H9 (cell line): ENCODE results near the gene GK2. TPM values are rescaled to one million over a fixed set of nuclear protein-coding genes. Genes with fewer than 3 reads are reported as not detected.

Experiments
- DNase-seq: peaks from one replicate; pipeline ENCODE4 v3.0.0-alpha.2; 2017
- H2AFZ ChIP-seq: one replicate; pipeline ENCODE4 v1.6.1; 2013; ENCODE audit warnings: mild to moderate bottlenecking, low read length, control low read depth, moderate library complexity
- H2AK5ac ChIP-seq: 2 replicates; pipeline ENCODE4 v1.6.1; 2013; ENCODE audit warnings: low read length, control low read depth, mixed read lengths; ENCODE audit not compliant: insufficient read length
- H2BK120ac ChIP-seq: one replicate; pipeline ENCODE4 v1.6.1; 2013; ENCODE audit warnings: low read depth, mild to moderate bottlenecking, low read length, control low read depth, inconsistent platforms; ENCODE audit not compliant: poor library complexity, severe bottlenecking
- H2BK12ac ChIP-seq: 2 replicates; pipeline ENCODE4 v1.6.1; 2013; ENCODE audit warnings: low read length, control low read depth, mixed read lengths, low read depth; ENCODE audit not compliant: insufficient read length
- H2BK15ac ChIP-seq: 2 replicates; pipeline ENCODE4 v1.6.1; 2013; ENCODE audit warnings: low read depth, low read length, control low read depth
- H2BK20ac ChIP-seq: one replicate; pipeline ENCODE4 v1.6.1; 2013; ENCODE audit warnings: low read depth, mild to moderate bottlenecking, low read length, control low read depth, inconsistent platforms; ENCODE audit not compliant: poor library complexity, severe bottlenecking
- H2BK5ac ChIP-seq: 2 replicates; pipeline ENCODE4 v1.6.1; 2013; ENCODE audit warnings: low read length, control low read depth, mixed read lengths; ENCODE audit not compliant: insufficient read length
- H3K14ac ChIP-seq: 2 replicates; pipeline ENCODE4 v1.6.1; 2013; ENCODE audit warnings: low read length, control low read depth; ENCODE audit not compliant: insufficient read depth
- H3K18ac ChIP-seq: 2 replicates; pipeline ENCODE4 v1.6.1; 2013; ENCODE audit warnings: low read depth, mild to moderate bottlenecking, mixed read lengths, low read length, control low read depth; ENCODE audit not compliant: insufficient read length
- H3K23ac ChIP-seq: 2 replicates; pipeline ENCODE4 v1.6.1; 2013; ENCODE audit warnings: low read length, control low read depth, mixed read lengths, low read depth; ENCODE audit not compliant: insufficient read length
- H3K23me2 ChIP-seq: 2 replicates; pipeline ENCODE4 v1.6.1; 2013; ENCODE audit warnings: low read depth, mild to moderate bottlenecking, mixed read lengths, low read length, control low read depth; ENCODE audit not compliant: insufficient read length, poor library complexity, severe bottlenecking
- H3K27ac ChIP-seq: 2 replicates; pipeline ENCODE4 v1.5.1; 2013; ENCODE audit warnings: low read length, control low read depth, mixed read lengths, low read depth; ENCODE audit not compliant: insufficient read length
- H3K27me3 ChIP-seq: 2 replicates; pipeline ENCODE4 v1.6.1; 2013; ENCODE audit warnings: low read length, control low read depth, inconsistent platforms; ENCODE audit not compliant: insufficient read depth
- H3K4ac ChIP-seq: 2 replicates; pipeline ENCODE4 v1.6.1; 2013; ENCODE audit warnings: low read depth, mild to moderate bottlenecking, control low read depth, inconsistent platforms, low read length, moderate library complexity
- H3K4me1 ChIP-seq: 2 replicates; pipeline ENCODE4 v1.6.1; 2013; ENCODE audit warnings: low read length, control low read depth, inconsistent platforms; ENCODE audit not compliant: insufficient read depth
- H3K4me2 ChIP-seq: 2 replicates; pipeline ENCODE4 v1.6.1; 2013; ENCODE audit warnings: low read length, control low read depth, mixed read lengths; ENCODE audit not compliant: insufficient read length, insufficient read depth
- H3K56ac ChIP-seq: 2 replicates; pipeline ENCODE4 v1.6.1; 2013; ENCODE audit warnings: low read depth, mild to moderate bottlenecking, mixed read lengths, low read length, control low read depth; ENCODE audit not compliant: insufficient read length
- H3K79me1 ChIP-seq: 2 replicates; pipeline ENCODE4 v1.6.1; 2013; ENCODE audit warnings: low read depth, mild to moderate bottlenecking, moderate library complexity, low read length, control low read depth, inconsistent platforms; ENCODE audit not compliant: insufficient read depth, poor library complexity, severe bottlenecking
- H3K79me2 ChIP-seq: 2 replicates; pipeline ENCODE4 v1.6.1; 2013; ENCODE audit warnings: low read length, control low read depth, inconsistent platforms; ENCODE audit not compliant: insufficient read depth
- H3K9ac ChIP-seq: 2 replicates; pipeline ENCODE4 v1.6.1; 2013; ENCODE audit warnings: low read length, control low read depth, mixed read lengths; ENCODE audit not compliant: insufficient read length; ENCODE audit errors: extremely low read depth
- H3K9me3 ChIP-seq: one replicate; pipeline ENCODE4 v1.6.1; 2013; ENCODE audit warnings: low read depth, low read length, inconsistent platforms; ENCODE audit not compliant: control insufficient read depth
- H3T11ph ChIP-seq: one replicate; pipeline ENCODE4 v1.6.1; 2013; ENCODE audit warnings: mild to moderate bottlenecking, low read length, control low read depth, inconsistent platforms
- H4K20me1 ChIP-seq: one replicate; pipeline ENCODE4 v1.6.1; 2013; ENCODE audit not compliant: control insufficient read depth, insufficient read length, insufficient read depth
- H4K5ac ChIP-seq: 2 replicates; pipeline ENCODE4 v1.6.1; 2013; ENCODE audit warnings: low read depth, mild to moderate bottlenecking, mixed read lengths, low read length, control low read depth; ENCODE audit not compliant: insufficient read length
- H4K8ac ChIP-seq: replicated peaks from 2 replicates; pipeline ENCODE4 v1.6.1; 2013; ENCODE audit warnings: low read length, control low read depth, mixed read lengths, low read depth; ENCODE audit not compliant: insufficient read length
- H4K91ac ChIP-seq: 2 replicates; pipeline ENCODE4 v1.6.1; 2013; ENCODE audit warnings: low read depth, mild to moderate bottlenecking, moderate library complexity, mixed read lengths, low read length, control low read depth; ENCODE audit not compliant: insufficient read length
- H3K27ac Mint-ChIP-seq, 3 experiments: 2 replicates in 2 of 3; 3 replicates in 1 of 3; pipeline ENCODE4 v1.8.0; 2020 to 2021; ENCODE audit warnings: mixed read lengths in 3 of 3, mild to moderate bottlenecking in 1 of 3, moderate library complexity in 1 of 3
- H3K27me3 Mint-ChIP-seq: 2 replicates; pipeline ENCODE4 v1.8.0; 2021; ENCODE audit warnings: low read depth, mild to moderate bottlenecking, moderate library complexity, mixed read lengths
- H3K36me3 Mint-ChIP-seq, 3 experiments: 2 replicates in 2 of 3; 3 replicates in 1 of 3; pipeline ENCODE4 v1.8.0; 2020 to 2021; ENCODE audit warnings: low read depth in 3 of 3, mixed read lengths in 3 of 3; ENCODE audit not compliant: insufficient read depth in 1 of 3
- H3K4me1 Mint-ChIP-seq, 2 experiments: 2 replicates each; pipeline ENCODE4 v1.8.0; 2020; ENCODE audit warnings: mixed read lengths in 2 of 2
- H3K4me3 Mint-ChIP-seq, 2 experiments: 2 replicates in 1 of 2; 3 replicates in 1 of 2; pipeline ENCODE4 v1.8.0; 2020 to 2021; ENCODE audit warnings: mild to moderate bottlenecking in 2 of 2, mixed read lengths in 2 of 2, moderate library complexity in 1 of 2
- H3K9me3 Mint-ChIP-seq, 2 experiments: 2 replicates in 1 of 2; 3 replicates in 1 of 2; pipeline ENCODE4 v1.8.0; 2020; ENCODE audit warnings: mild to moderate bottlenecking in 2 of 2, mixed read lengths in 2 of 2, moderate library complexity in 1 of 2
- WGBS: extraction: QIAGEN DNeasy Blood & Tissue Kit; methylation state at CpG from one replicate; pipeline ENCODE4 v1.1.7; 2013; ENCODE audit warnings: missing lambda C conversion rate, low lambda C conversion rate, mixed read lengths; ENCODE audit not compliant: insufficient read length; ENCODE audit errors: extremely low coverage; 5-methylcytosine and 5-hydroxymethylcytosine counted together
- long read RNA-seq: library from polyadenylated mRNA; unstranded; transcript quantifications from one replicate; pipeline ENCODE4 v2.0.0, GENCODE V29; 2020
- total RNA-seq: library from RNA; stranded (reverse); gene quantifications from 2 replicates; pipeline ENCODE4 v1.2.1, GENCODE V29; 2021
- TF ChIP-seq, protein P1 (sequence below): fragments of 200-600 bp; sonication (generic); conservative IDR thresholded peaks from 3 replicates; pipeline ENCODE4 v1.8.0; 2021; ENCODE audit warnings: antibody characterized with exemption, mild to moderate bottlenecking

The GK2 gene
- not detected in 2 replicates for total RNA-seq
- long read RNA-seq, result 0 reads

DNA sequence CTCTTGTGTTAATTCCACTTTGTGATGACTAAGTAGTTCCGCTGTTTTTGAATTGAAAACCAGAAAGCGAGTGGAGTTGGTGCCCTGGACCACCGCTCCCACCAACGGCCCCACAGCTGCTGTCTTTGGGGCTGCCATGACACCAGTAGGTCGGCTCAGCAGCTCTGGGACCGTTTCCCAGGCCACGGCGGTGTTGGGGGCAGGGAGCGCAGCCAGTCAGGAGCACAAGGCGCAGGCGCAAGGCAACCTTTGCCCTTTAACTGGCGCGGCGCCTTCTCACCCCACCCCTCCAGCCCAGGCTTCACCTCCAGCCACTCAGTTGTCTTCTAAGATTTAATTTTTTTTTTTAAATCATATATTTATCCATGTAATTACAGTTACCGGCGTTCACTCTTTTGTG, at the start of gene GK2:
GK2 (minus strand) TSS at position 166 of the 400 bp plus-strand sequence; CDS start at position 138, 28 bp downstream.
- Histone ChIP-seq H4K20me1 (no peaks in the 10 kb centered on the region), H2AK5ac (no peak within 1 kb of the TSS), H3K18ac (no peak within 1 kb of the TSS), H2AFZ (no peak within 1 kb of the TSS), H3K14ac (no peak within 1 kb of the TSS), H2BK5ac (no peak within 1 kb of the TSS), H3K79me1 (no peaks in the 10 kb centered on the region), H2BK15ac (no peak within 1 kb of the TSS), H3K4me1 (peaks cover 4% of the 10 kb centered on the region; the same call in 1 of the 2 replicates), H2BK120ac (no peak within 1 kb of the TSS), H4K8ac (no peak within 1 kb of the TSS), H4K5ac (no peak within 1 kb of the TSS), H2BK20ac (no peak within 1 kb of the TSS), H3T11ph (no peak within 1 kb of the TSS), H3K27ac (no peak within 1 kb of the TSS), H3K79me2 (no peaks in the 10 kb centered on the region), H3K4ac (no peak within 1 kb of the TSS), H3K9me3 (no peaks in the 10 kb centered on the region), H3K23ac (no peak within 1 kb of the TSS), H3K56ac (no peak within 1 kb of the TSS), H2BK12ac (no peak within 1 kb of the TSS), H3K23me2 (no peaks in the 10 kb centered on the region), H3K9ac (no peak within 1 kb of the TSS), H3K27me3 (no peaks in the 10 kb centered on the region), H4K91ac (no peak within 1 kb of the TSS), H3K4me2 (no peak within 1 kb of the TSS)
- peak; percentile 28 for DNase-seq
- WGBS, result no CpG with 5 or more reads among the region's 16 CpGs
- Mint-ChIP-seq H3K9me3 (no peaks in the 10 kb centered on the region; a peak in 1 of 5 replicates), H3K27ac (peak within 1 kb of the TSS in 1 of 3 experiments; percentile 50; a peak in 1 of 7 replicates), H3K36me3 (no peaks in the 10 kb centered on the region), H3K4me1 (peaks cover 3 to 5% of the 10 kb centered on the region in 2 experiments), H3K4me3 (no peak within 1 kb of the TSS), H3K27me3 (no peaks in the 10 kb centered on the region)
- TF ChIP-seq, protein P1, sequence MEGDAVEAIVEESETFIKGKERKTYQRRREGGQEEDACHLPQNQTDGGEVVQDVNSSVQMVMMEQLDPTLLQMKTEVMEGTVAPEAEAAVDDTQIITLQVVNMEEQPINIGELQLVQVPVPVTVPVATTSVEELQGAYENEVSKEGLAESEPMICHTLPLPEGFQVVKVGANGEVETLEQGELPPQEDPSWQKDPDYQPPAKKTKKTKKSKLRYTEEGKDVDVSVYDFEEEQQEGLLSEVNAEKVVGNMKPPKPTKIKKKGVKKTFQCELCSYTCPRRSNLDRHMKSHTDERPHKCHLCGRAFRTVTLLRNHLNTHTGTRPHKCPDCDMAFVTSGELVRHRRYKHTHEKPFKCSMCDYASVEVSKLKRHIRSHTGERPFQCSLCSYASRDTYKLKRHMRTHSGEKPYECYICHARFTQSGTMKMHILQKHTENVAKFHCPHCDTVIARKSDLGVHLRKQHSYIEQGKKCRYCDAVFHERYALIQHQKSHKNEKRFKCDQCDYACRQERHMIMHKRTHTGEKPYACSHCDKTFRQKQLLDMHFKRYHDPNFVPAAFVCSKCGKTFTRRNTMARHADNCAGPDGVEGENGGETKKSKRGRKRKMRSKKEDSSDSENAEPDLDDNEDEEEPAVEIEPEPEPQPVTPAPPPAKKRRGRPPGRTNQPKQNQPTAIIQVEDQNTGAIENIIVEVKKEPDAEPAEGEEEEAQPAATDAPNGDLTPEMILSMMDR, result no peak
